Endothelial cell of umbilical vein (primary cell): ENCODE measurements around the gene PHLDB2. TPM values are rescaled to one million over a fixed set of nuclear protein-coding genes. Genes with fewer than 3 reads are reported as not detected.

Source experiments
- BruUV-seq: library from RNA; stranded (reverse); fragments of 400-500 nt; replicated peaks from 2 replicates; lab custom pipeline; 2021; lab: Mats Ljungman, UMichigan
- CTCF ChIA-PET: fragments of 300-600, 350-600 bp; sonication (Branson Sonifier 250); formaldehyde crosslinking; loops from one replicate; lab custom pipeline; 2021; ENCODE audit warnings: antibody characterized with exemption, inconsistent platforms; lab: Charles Lee
- POLR2A ChIA-PET: fragments of 300-600, 350-600 bp; sonication (Branson Sonifier 250); formaldehyde crosslinking; loops from one replicate; lab custom pipeline; 2021; ENCODE audit warnings: antibody characterized with exemption, inconsistent platforms; lab: Charles Lee
- DNase-seq: peaks from one replicate; pipeline ENCODE4 v3.0.0-alpha.2; 2011; ENCODE audit warnings: low read depth, low spot score
- FAIRE-seq: peaks from 2 replicates; lab custom pipeline; 2011; peaks lifted over from hg19 to GRCh38; lab: Jason Lieb, UNC
- H2AFZ ChIP-seq: 2 replicates; pipeline ENCODE4 v1.6.0; 2012; ENCODE audit warnings: low read depth, low read length, control low read depth, inconsistent platforms
- H3K27ac ChIP-seq: 2 replicates; pipeline ENCODE4 v1.5.1; 2011; ENCODE audit warnings: low read depth, mild to moderate bottlenecking, control low read depth, low read length, moderate library complexity; ENCODE audit not compliant: insufficient read depth
- H3K27me3 ChIP-seq, 2 experiments: 2 replicates each; pipeline versions ENCODE4 v1.6.0 to v1.6.1; 2011; ENCODE audit warnings: low read length in 2 of 2, mixed read lengths in 1 of 2; ENCODE audit not compliant: control insufficient read depth in 2 of 2, insufficient read depth in 2 of 2
- H3K36me3 ChIP-seq, 2 experiments: 2 replicates in 1 of 2; 3 replicates in 1 of 2; pipeline ENCODE4 v1.5.1; 2011; ENCODE audit warnings: low read length in 2 of 2, mild to moderate bottlenecking in 1 of 2, moderate library complexity in 1 of 2; ENCODE audit not compliant: control insufficient read depth in 2 of 2, insufficient read depth in 2 of 2; ENCODE audit errors: extremely low read depth in 1 of 2
- H3K4me1 ChIP-seq: 3 replicates; pipeline ENCODE4 v1.5.1; 2011; ENCODE audit warnings: mild to moderate bottlenecking, low read length; ENCODE audit not compliant: control insufficient read depth, insufficient read depth; ENCODE audit errors: extremely low read depth
- H3K4me2 ChIP-seq: 2 replicates; pipeline ENCODE4 v1.6.1; 2011; ENCODE audit warnings: low read length, control low read depth, mixed read lengths; ENCODE audit not compliant: insufficient read depth
- H3K4me3 ChIP-seq, 3 experiments: fragments of 200-600 bp in 1 of 3; sonication (generic), shearing (Covaris generic) in 1 of 3; replicated peaks in 1 of 3; 2 replicates each; pipeline ENCODE4 v1.5.1; 2011 to 2016; ENCODE audit warnings: control low read depth in 3 of 3, low read length in 3 of 3, mild to moderate bottlenecking in 2 of 3, inconsistent platforms in 1 of 3, low read depth in 1 of 3, moderate library complexity in 1 of 3; ENCODE audit not compliant: insufficient read depth in 1 of 3
- H3K79me2 ChIP-seq: 2 replicates; pipeline ENCODE4 v1.6.0; 2012; ENCODE audit warnings: low read length, inconsistent platforms; ENCODE audit not compliant: control insufficient read depth, insufficient read depth
- H3K9ac ChIP-seq: replicated peaks from 2 replicates; pipeline ENCODE3; 2011; ENCODE audit warnings: low read length, control low read depth; ENCODE audit not compliant: insufficient read depth; ENCODE audit errors: extremely low read depth
- H3K9me1 ChIP-seq: replicated peaks from 3 replicates; pipeline ENCODE4 v1.6.0; 2011; ENCODE audit warnings: mild to moderate bottlenecking, low read length; ENCODE audit not compliant: control insufficient read depth, insufficient read depth; ENCODE audit errors: extremely low read depth
- H3K9me3 ChIP-seq: replicated peaks from 2 replicates; pipeline ENCODE4 v1.5.1; 2012; ENCODE audit warnings: low read length, inconsistent platforms; ENCODE audit not compliant: control insufficient read depth, insufficient read depth
- H4K20me1 ChIP-seq: replicated peaks from 2 replicates; pipeline ENCODE3; 2011; ENCODE audit warnings: mild to moderate bottlenecking, low read length; ENCODE audit not compliant: control insufficient read depth, insufficient read depth; ENCODE audit errors: extremely low read depth
- CTCF ChIP-seq, 2 donors: IDR thresholded peaks; 1 replicate in 1 of 2; 2 replicates in 1 of 2; pipeline ENCODE4 v1.5.1; 2011; ENCODE audit warnings: low read length in 2 of 2, mild to moderate bottlenecking in 2 of 2, moderate library complexity in 2 of 2, control low read depth in 1 of 2, inconsistent platforms in 1 of 2, low read depth in 1 of 2; ENCODE audit not compliant: insufficient read depth in 1 of 2; ENCODE audit errors: extremely low read depth in 1 of 2
- EZH2 ChIP-seq: IDR thresholded peaks from 2 replicates; pipeline ENCODE4 v1.6.1; 2012; ENCODE audit warnings: borderline replicate concordance, low read depth, mild to moderate bottlenecking, moderate library complexity, low read length, inconsistent platforms; ENCODE audit not compliant: severe bottlenecking
- FOS ChIP-seq: IDR thresholded peaks from 2 replicates; pipeline ENCODE4 v1.6.1; 2011; ENCODE audit warnings: mild to moderate bottlenecking, low read length, moderate library complexity, borderline replicate concordance; ENCODE audit not compliant: insufficient read depth
- GATA2 ChIP-seq: IDR thresholded peaks from 2 replicates; pipeline ENCODE4 v1.7.0; 2011; ENCODE audit warnings: low read depth, mild to moderate bottlenecking, moderate library complexity, mixed read lengths, low read length; ENCODE audit not compliant: insufficient read length, insufficient read depth
- JUN ChIP-seq: IDR thresholded peaks from 2 replicates; pipeline ENCODE4 v1.6.1; 2011; ENCODE audit warnings: borderline replicate concordance, low read depth; ENCODE audit not compliant: insufficient read length, insufficient read depth
- MYC ChIP-seq: IDR thresholded peaks from one replicate; pipeline ENCODE4 v1.6.1; 2011; ENCODE audit warnings: mild to moderate bottlenecking, low read depth, low read length
- POLR2A ChIP-seq: IDR thresholded peaks from 2 replicates; pipeline ENCODE4 v1.6.1; 2012; ENCODE audit warnings: low read depth, mild to moderate bottlenecking, control low read depth, low read length
- POLR2AphosphoS5 ChIP-seq: IDR thresholded peaks from 2 replicates; pipeline ENCODE4 v1.6.1; 2012; ENCODE audit warnings: low read depth, mild to moderate bottlenecking, control low read depth, low read length, moderate library complexity; ENCODE audit not compliant: insufficient read depth
- dilution Hi-C: fragments of 300-500 bp; cut with MboI; formaldehyde crosslinking; loops from one replicate; pipeline ENCODE4 v1.15.0; 2019; ENCODE audit warnings: low sequenced_read_pairs; ENCODE audit not compliant: extremely low pct_ligation_motif_present
- intact Hi-C: fragments of 100-400 bp; cut with micrococcal nuclease; formaldehyde crosslinking; loops from one replicate; pipeline ENCODE4 v1.10.0; 2022
- polyA plus RNA-seq, 4 experiments: library from polyadenylated mRNA; depleted of rRNA in 3 of 4; stranded (reverse) in 3 of 4; unstranded in 1 of 4; fragments of >200 nt; gene quantifications; 2 replicates each; pipeline versions ENCODE4 v1.2.1 to v1.2.3, GENCODE V29; 2011 to 2012; ENCODE audit warnings: missing spikeins in 1 of 4
- total RNA-seq: library from RNA; stranded (reverse); gene quantifications from 2 replicates; pipeline ENCODE4 v1.2.3, GENCODE V29; 2021
- TF ChIP-seq, protein P1 (sequence below): IDR thresholded peaks from 2 replicates; pipeline ENCODE4 v1.6.1; 2011; ENCODE audit not compliant: insufficient read depth, insufficient read length

PHLDB2 gene
- total and polyA plus RNA-seq, 2 donors (not counting 3 experiments of a cell fraction or from before 2014, with no cell fraction given): 22.4 to 104 TPM

- Histone ChIP-seq H3K4me2 (no peak overlapping the region), H4K20me1 (no peaks in the 10 kb centered on the region), H3K36me3 (peaks cover 0 to 6% of the 10 kb centered on the region in 2 experiments), H3K4me1 (peaks cover 43% of the 10 kb centered on the region), H3K9ac (no peak overlapping the region), H3K79me2 (peaks cover 11% of the 10 kb centered on the region), H3K4me3 (no peak overlapping the region), H3K9me3 (no peaks in the 10 kb centered on the region), H3K27ac (no peak overlapping the region), H2AFZ (no peak overlapping the region), H3K9me1 (no peaks in the 10 kb centered on the region), H3K27me3 (no peaks in the 10 kb centered on the region)
- dilution Hi-C loops: no loop called here
- DNase-seq (no peak), FAIRE-seq (no peak)
- ChIA-PET CTCF (interaction anchor here (1.0 to 1.6 kb wide), 6 partner anchors 10 to 53 kb away, joined by 3 to 4 read pairs (median 4); no protein-coding TSS in a partner anchor), POLR2A (no interaction called here)
- intact Hi-C loops: loop anchor here (10.0 kb wide), 1 partner anchor 182 kb away; no protein-coding TSS in a partner anchor
- TF ChIP-seq GATA2: no peak
- TF ChIP-seq MYC: no peak
- no peak for TF ChIP-seq EZH2
- no peak for TF ChIP-seq POLR2AphosphoS5
- TF ChIP-seq CTCF (IDR thresholded peaks at IDR 0.05; ENCODE audit: extremely low read depth in 1 of 2, insufficient read depth in 1 of 2, low read depth in 1 of 2, low read length in 2 of 2): no peak
- TF ChIP-seq JUN: no peak
- TF ChIP-seq, protein P1, sequence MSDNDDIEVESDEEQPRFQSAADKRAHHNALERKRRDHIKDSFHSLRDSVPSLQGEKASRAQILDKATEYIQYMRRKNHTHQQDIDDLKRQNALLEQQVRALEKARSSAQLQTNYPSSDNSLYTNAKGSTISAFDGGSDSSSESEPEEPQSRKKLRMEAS: no peak
- no peak for TF ChIP-seq FOS
- TF ChIP-seq POLR2A: no peak
- no TSS peak for BruUV-seq
Observed at GRCh38 chr3:111913163-111913763, 54.2 kb downstream of the PHLDB2 start.
